Measurements from ENCODE around the gene EXD2.
"Not testable (repeated sequence)": the region's sequence is repeated elsewhere in the genome, so short reads cannot be mapped to it uniquely, and the experiment has no call there.

Gene EXD2

DNA sequence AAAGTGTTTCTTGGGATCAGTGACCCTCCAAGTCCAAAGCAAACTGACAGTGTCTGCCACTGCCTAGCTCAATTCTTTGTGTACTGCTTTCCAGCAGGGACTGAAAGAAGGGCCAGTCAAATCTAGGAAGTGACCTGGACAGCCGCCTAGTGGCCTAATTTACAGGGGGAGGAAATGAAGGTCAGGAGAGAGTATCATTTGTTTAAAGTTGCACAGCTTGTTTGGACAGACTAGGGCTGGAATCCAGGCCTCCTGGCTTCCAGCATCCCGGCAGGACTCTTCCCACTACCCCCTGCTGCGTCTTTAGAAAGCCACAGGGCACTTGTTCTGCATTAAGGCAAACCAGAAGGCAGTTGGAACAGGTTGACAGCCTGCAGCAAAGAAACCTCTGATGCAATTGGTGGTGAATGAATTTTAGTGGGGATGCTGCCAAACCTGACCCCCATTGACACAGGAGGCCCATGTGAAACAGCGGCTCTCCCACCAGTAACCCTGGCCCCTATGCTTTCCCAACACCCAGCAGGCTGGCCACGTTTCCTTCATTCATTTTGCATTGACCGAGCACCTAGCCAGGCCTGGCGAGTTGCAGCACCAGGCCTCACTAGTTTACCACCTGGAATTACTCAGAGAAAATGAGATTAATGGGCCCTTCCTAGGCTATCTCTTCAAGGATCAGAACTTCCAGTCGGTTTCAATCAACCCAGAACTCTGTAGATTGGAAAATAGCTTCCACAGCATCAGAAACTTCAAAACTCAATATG, 96.9 kb downstream of the EXD2 start:
- H3K79me2 ChIP-seq (ENCODE audit: insufficient read depth, low read length) = no peaks in the 10 kb centered on the region
- H3K9me3 ChIP-seq (ENCODE audit: insufficient read depth, low read length, severe bottlenecking) = no peaks in the 10 kb centered on the region
- H3K4me1 ChIP-seq (ENCODE audit: insufficient read depth, low read length) = no peaks in the 10 kb centered on the region
- no peaks in the 10 kb centered on the region for H4K20me1 ChIP-seq (ENCODE audit: insufficient read depth, low read length)
- no peak overlapping the region for H3K9ac ChIP-seq (ENCODE audit: low read depth, low read length)
- ATAC-seq (ENCODE audit: insufficient read depth, low read depth) = no peak
- H3K4me3 ChIP-seq (ENCODE audit: low read depth in 1 of 2, low read length in 2 of 2) = no peak overlapping the region
- no peak overlapping the region for H2AFZ ChIP-seq (ENCODE audit: low read depth, low read length)
- H3K27ac ChIP-seq (ENCODE audit: low read length) = no peak overlapping the region
- H3K36me3 ChIP-seq (ENCODE audit: insufficient read depth, low read length) = no peaks in the 10 kb centered on the region
- no peaks in the 10 kb centered on the region for H3K27me3 ChIP-seq (ENCODE audit: insufficient read depth, low read length, poor library complexity)
- no peak overlapping the region for H3K4me2 ChIP-seq (ENCODE audit: insufficient read depth, low read length)
- DNase-seq = no peak
- TF ChIP-seq, protein P1, sequence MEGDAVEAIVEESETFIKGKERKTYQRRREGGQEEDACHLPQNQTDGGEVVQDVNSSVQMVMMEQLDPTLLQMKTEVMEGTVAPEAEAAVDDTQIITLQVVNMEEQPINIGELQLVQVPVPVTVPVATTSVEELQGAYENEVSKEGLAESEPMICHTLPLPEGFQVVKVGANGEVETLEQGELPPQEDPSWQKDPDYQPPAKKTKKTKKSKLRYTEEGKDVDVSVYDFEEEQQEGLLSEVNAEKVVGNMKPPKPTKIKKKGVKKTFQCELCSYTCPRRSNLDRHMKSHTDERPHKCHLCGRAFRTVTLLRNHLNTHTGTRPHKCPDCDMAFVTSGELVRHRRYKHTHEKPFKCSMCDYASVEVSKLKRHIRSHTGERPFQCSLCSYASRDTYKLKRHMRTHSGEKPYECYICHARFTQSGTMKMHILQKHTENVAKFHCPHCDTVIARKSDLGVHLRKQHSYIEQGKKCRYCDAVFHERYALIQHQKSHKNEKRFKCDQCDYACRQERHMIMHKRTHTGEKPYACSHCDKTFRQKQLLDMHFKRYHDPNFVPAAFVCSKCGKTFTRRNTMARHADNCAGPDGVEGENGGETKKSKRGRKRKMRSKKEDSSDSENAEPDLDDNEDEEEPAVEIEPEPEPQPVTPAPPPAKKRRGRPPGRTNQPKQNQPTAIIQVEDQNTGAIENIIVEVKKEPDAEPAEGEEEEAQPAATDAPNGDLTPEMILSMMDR (IDR thresholded peaks at IDR 0.05; ENCODE audit: borderline replicate concordance, extremely low read depth, low read length, poor library complexity, severe bottlenecking) = no peak

DNA sequence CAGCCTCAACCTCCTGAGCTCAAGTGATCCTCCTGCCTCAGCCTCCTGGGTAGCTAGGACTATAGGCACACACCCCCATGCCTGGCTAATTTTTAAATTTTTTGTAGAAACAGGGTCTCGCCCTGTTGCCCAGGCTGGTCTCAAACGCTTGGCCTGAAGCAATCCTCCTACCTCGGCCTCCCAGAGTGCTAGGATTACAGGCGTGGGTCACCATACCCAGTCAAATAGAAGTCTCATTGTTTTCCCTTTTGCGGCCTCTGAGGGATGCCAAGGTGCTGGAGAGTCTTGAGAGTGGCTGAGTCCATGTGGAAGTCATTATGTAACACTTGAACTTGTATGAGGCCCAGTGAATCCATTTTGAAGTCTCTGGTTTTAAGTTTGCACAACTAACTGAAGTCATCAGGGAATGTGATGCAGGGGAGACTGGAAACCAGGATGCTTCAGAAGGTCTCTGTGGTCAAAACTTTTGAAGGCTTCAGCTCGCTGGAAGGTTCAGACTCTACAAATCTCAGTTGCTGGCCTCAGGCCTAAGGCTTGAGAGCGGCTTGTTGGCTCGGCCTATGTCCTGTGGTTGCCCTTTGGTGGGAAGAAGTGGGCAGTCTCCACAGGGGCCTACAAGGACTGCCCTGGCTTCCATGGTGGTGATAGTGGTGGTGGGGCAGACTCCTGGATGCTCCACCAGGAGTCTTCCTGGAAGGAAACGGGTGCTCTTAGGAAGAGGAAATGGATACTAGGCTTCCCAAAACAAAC, 97.8 kb downstream of the EXD2 start:
- DNase-seq (no peak), ATAC-seq (ENCODE audit: insufficient read depth, low read depth) (no peak)
- Histone ChIP-seq H3K9ac (ENCODE audit: low read depth, low read length) (no peak overlapping the region), H3K4me2 (ENCODE audit: insufficient read depth, low read length) (no peak overlapping the region), H3K36me3 (ENCODE audit: insufficient read depth, low read length) (no peaks in the 10 kb centered on the region), H2AFZ (ENCODE audit: low read depth, low read length) (no peak overlapping the region), H4K20me1 (ENCODE audit: insufficient read depth, low read length) (no peaks in the 10 kb centered on the region), H3K4me3 (ENCODE audit: low read depth in 1 of 2, low read length in 2 of 2) (no peak overlapping the region), H3K27ac (ENCODE audit: low read length) (no peak overlapping the region), H3K9me3 (ENCODE audit: insufficient read depth, low read length, severe bottlenecking) (no peaks in the 10 kb centered on the region), H3K4me1 (ENCODE audit: insufficient read depth, low read length) (no peaks in the 10 kb centered on the region), H3K79me2 (ENCODE audit: insufficient read depth, low read length) (no peaks in the 10 kb centered on the region), H3K27me3 (ENCODE audit: insufficient read depth, low read length, poor library complexity) (no peaks in the 10 kb centered on the region)
- TF ChIP-seq, protein P1 (IDR thresholded peaks at IDR 0.05; ENCODE audit: borderline replicate concordance, extremely low read depth, low read length, poor library complexity, severe bottlenecking) = no peak
- TF ChIP-seq EZH2 (IDR thresholded peaks at IDR 0.05; ENCODE audit: borderline replicate concordance, low read depth, low read length, severe bottlenecking) = no peak

DNA sequence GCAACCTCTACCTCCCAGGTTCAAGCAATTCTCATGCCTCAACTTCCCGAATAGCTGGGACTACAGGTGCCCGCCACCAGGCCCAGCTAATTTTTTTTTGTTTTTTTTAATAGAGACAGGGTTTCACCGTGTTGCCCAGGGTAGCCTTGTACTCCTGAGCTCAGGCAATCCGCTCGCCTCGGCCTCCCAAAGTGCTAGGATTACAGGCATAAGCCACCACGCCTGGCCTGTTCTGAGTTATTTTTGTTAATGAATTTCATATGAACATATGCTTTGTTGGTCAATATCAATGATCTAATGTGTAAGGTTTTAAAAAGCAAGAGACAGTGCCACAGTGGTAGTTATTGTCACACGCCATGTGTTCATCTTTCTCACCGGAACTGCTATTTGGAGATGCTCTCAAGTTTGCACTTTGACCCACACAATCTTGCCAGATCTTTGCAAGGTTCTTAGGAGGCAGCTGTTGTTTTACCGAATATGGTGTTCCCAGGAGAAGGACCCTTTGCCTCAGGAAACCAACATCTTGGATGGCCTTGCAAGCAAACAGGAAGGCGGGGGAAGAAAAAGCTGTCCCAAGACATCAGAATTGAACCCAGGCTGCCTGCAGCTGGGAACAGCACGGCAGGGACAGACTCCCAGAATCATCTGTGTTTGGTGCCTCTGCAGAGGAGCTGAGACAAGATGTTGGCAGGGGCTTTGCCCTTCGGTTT, 98.7 kb downstream of the EXD2 start:
- no peak overlapping the region for H2AFZ ChIP-seq (ENCODE audit: low read depth, low read length)
- ATAC-seq (ENCODE audit: insufficient read depth, low read depth) = no peak

DNA sequence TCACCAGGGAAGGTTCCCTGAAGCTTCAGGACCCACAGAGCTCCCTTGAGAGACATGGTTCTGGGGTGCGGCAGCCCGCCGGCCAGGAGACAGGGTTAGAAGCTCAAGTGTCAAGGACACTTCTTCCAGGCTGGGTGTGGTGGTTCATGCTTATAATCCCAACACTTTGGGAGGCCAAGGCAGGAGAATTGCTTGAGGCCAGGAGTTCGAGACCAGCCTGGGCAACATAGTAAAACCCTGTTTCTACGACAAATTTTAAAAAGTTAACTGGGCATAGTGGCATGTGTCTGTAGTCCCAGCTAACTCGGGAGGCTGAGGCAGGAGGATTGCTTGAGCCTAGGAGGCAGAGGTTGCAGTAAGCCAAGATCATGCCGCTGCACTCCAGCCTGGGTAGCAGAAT, 99.6 kb downstream of the EXD2 start:
- not testable (repeated sequence) for H3K36me3 ChIP-seq (ENCODE audit: insufficient read depth, low read length); H3K27ac ChIP-seq (ENCODE audit: low read length); H4K20me1 ChIP-seq (ENCODE audit: insufficient read depth, low read length); H3K4me1 ChIP-seq (ENCODE audit: insufficient read depth, low read length); H3K4me2 ChIP-seq (ENCODE audit: insufficient read depth, low read length); H2AFZ ChIP-seq (ENCODE audit: low read depth, low read length); DNase-seq; H3K27me3 ChIP-seq (ENCODE audit: insufficient read depth, low read length, poor library complexity); H3K79me2 ChIP-seq (ENCODE audit: insufficient read depth, low read length); H3K4me3 ChIP-seq (ENCODE audit: low read depth in 1 of 2, low read length in 2 of 2); ATAC-seq (ENCODE audit: insufficient read depth, low read depth); H3K9me3 ChIP-seq (ENCODE audit: insufficient read depth, low read length, severe bottlenecking); H3K9ac ChIP-seq (ENCODE audit: low read depth, low read length)

More for the DNA sequence above, 98.7 kb downstream of the EXD2 start:
- DNase-seq = no peak
- no peaks in the 10 kb centered on the region for H3K79me2 ChIP-seq (ENCODE audit: insufficient read depth, low read length)
- H3K9me3 ChIP-seq (ENCODE audit: insufficient read depth, low read length, severe bottlenecking) = no peaks in the 10 kb centered on the region
- no peak overlapping the region for H3K4me2 ChIP-seq (ENCODE audit: insufficient read depth, low read length)
- no peak overlapping the region for H3K4me3 ChIP-seq (ENCODE audit: low read depth in 1 of 2, low read length in 2 of 2)
- H3K36me3 ChIP-seq (ENCODE audit: insufficient read depth, low read length) = no peaks in the 10 kb centered on the region
- H3K9ac ChIP-seq (ENCODE audit: low read depth, low read length) = no peak overlapping the region
- H3K4me1 ChIP-seq (ENCODE audit: insufficient read depth, low read length) = no peaks in the 10 kb centered on the region
- H3K27ac ChIP-seq (ENCODE audit: low read length) = no peak overlapping the region
- no peaks in the 10 kb centered on the region for H4K20me1 ChIP-seq (ENCODE audit: insufficient read depth, low read length)
- H3K27me3 ChIP-seq (ENCODE audit: insufficient read depth, low read length, poor library complexity) = no peaks in the 10 kb centered on the region
- TF ChIP-seq, protein P1 (IDR thresholded peaks at IDR 0.05; ENCODE audit: borderline replicate concordance, extremely low read depth, low read length, poor library complexity, severe bottlenecking) = no peak
- TF ChIP-seq EZH2 (IDR thresholded peaks at IDR 0.05; ENCODE audit: borderline replicate concordance, low read depth, low read length, severe bottlenecking) = no peak
